Measurements from ENCODE around the gene ZNF526.

Gene ZNF526

DNA sequence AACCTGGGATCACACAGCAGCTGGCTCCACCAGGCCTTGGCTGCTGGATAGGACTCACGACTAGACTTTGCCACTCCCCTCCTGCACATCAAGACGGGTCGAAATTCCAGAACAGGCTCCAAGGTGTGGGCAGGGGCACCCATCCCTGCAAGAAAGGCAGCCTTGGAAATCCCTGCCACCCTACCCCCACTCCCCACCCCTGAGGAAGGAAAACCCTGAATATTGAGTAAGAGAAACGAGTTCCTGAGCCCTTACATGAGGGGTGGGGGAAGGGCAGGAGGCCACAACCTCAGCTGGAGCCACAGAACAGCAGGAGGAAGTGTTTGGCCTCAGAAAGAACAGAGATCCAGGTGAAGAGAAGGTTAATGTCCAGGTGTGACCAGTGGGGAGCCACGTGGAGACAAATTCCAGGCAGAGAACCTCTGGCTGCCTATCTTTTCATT is 22.7 kb upstream of the ZNF526 start:
- no peak for DNase-seq (ENCODE audit: low spot score)

DNA sequence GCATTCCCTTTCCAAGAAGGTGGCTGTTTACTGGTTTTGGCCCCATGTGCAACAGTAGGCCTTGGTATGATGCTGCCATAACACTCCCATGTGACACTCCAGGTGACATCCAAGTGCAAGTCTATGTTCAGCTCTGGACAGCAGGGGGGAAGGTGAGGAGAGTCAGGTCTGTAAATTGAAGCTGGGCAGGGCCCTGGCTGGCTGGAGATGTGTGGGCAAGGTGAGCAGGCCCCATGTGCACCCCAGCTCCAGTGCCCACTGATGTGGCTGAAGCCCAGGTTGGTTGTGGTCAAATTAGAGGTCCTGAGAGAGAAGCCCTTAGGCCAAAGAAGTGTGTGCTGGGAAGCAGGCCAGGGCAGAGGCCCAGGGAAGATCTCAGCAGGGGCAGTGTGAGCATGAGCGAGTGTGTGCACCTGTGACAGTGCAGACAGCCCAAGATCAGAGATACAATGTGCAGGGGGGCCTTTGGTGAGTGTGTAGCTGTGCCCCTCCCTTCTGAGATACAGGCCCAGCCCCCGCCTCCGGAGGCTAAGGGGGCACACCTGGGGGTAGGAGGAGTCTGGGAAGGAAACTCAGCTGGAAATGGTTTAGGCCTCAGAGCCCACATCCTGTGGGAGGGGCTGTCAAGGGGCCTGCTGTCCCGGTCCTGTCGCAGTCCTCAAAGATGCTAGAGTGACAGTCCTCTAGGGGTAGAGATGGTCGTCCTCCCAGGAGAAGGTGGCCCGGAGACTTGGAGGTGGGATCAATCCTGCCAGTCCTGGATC is 21.3 kb upstream of the ZNF526 start:
- DNase-seq (ENCODE audit: low spot score) = no peak

DNA sequence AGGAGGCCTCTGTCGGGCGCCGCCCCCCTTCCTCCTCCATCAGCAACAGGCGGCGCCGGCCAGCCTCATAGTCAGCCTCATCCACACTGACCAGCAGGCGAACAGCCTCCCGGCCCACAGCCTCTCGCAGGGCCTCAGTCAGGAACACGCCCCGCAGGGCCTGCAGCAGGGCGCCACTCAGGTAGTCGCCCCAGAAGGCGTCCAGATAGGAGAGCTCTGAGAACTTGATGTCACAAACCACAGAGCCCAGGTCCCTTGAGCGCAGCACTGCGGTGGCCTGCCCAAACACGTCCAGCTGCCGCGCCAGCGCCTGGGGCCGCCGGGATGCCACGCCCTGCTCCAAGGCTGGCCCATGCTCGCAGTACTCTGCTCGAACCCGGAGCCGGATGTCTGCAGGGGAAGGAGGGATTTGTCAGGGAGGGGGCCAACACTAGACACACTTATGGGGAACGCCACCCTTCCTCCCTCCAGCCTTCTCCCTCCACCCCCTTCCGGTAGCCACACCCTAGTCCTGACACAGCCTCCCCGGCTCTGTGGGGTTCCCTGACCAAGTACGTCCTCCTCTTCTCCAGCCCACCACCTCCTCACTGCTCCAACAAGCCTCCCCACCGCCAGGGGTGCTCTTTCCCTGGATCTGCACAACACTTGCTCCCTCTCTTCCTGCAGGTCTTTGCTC is 20.5 kb upstream of the ZNF526 start:
- peak; percentile 70 for DNase-seq (ENCODE audit: low spot score)

DNA sequence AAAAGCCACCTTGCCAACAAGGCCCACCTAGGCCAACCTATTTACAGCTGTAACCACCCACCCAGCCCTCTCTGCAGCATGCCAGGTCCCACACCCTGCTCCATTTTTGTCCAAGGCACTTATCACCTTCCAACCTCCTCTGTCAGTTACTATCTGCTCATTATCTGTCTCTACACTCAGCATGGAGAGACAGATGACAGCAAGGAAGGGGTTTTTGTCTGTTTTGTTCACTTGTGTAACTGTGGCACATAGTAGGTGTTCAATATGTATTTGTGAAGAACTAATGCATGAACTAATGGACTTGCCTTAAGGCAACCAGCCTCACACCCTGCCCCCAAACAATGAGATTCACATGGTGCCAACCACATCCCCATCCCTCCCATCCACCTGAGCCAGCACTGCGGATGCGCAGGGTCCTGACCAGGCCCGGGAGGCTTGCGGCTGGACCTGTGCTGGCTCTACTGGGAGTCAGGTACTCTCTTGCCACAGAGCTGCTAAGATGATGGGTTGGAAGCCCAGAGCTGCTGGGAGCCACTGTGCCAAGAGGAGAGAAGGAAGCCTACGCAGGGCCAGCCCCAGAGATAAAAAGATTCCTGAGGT is 19.9 kb upstream of the ZNF526 start:
- no peak for DNase-seq (ENCODE audit: low spot score)

DNA sequence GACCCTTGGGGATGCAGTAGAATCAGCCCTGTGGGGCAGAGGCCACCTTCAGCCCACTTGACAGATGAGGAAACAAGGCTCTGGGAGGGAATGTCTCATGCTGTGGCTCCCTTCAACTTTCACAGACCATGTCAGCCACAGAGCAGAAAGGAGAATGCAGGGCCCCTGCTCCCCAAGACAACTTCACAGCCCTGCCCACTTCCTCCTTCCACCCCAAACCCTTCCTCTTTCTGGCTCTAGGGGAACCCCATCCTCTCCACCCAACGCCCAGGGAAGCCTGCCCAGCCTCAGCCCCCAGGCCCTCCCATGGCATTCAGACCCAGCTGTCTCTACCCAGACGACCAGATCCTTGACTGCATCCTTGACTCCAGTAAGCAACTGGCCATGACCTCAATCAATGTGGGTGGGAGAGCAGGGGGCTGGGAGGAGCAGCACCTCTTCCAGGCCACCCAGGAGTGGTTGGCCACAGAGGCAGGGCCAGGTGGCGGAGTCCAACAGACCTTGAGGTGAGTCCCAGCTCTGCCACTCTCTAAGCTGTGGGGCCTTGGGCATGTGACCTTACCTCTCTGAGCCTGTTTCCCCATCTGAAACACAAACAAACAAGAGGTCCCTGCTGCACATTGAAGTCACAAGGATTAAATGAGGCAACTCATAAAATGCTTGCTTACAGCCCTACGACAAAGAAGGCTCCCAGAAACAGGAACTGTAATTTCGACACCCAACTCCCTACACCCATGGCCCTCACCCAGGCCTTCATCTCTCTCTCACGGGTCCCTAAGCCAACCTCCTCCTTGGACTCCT is 18.4 kb upstream of the ZNF526 start:
- no peak for DNase-seq (ENCODE audit: low spot score)

DNA sequence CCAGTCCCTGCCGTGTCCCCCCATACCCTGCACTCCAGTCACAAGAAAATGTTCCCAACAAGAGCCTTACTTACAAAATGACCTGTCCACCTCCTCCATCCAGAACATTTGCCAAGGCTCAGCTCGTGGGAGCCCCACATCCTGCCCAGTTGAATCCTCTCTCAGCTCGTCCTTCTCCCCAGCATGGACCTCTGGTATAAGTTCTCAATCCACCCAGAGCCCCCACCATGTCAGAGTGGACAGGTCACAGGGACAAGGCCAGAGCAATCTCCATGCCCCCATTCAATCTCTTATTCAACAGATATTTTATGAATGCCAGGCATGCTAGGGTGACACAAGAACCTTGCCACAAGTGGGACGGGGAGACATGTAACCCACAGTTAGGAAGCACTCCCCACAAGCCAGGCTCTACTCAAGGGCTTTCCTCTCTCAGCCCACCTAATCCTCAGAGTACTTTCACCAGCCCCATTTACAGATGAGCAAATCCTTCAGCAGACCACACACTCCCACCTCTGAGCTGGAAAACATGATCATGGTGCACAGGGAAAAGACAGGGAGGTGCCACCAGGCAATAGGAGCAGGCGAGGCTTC is 17.7 kb upstream of the ZNF526 start:
- no peak for DNase-seq (ENCODE audit: low spot score)

DNA sequence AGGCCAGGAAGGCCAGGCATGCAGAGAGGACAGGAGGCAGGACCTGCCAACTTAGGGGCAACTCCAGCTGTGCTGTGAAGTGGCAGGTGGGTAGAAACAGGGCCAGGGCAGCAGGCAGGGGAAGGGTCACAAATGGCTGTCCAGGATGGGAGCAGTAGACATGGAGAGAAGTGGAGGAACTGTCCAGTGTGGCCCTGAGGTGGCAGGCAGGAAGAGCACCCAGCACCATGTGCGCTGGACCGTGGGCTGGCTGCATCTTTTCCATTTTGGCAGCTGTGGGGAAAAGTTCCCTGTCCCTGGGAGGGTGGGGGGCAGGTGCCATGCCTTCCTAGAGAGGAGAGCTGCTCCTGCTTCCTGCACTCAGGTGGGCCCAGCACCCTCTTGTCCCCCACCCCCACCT is 16.4 kb upstream of the ZNF526 start:
- no peak for DNase-seq (ENCODE audit: low spot score)

DNA sequence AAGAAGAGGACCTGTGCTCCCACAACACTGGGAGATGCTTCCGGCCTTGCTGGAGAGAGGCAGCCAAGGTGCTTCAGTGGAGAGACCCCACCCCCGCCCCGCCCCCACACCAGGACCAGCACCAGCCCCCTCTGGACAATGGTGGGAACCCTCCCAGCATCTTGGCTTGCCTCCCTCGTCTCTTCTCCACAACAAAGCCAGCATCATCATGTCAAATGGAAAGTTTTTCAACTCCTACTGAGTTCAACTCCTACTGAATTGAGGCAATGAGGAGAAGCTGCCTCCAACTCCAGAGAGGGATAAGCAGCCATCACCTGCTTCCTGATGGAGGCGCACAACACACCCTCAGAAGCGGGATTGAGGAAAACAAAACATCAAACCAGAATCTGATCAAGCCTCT is 15.4 kb upstream of the ZNF526 start:
- no peak for DNase-seq (ENCODE audit: low spot score)

DNA sequence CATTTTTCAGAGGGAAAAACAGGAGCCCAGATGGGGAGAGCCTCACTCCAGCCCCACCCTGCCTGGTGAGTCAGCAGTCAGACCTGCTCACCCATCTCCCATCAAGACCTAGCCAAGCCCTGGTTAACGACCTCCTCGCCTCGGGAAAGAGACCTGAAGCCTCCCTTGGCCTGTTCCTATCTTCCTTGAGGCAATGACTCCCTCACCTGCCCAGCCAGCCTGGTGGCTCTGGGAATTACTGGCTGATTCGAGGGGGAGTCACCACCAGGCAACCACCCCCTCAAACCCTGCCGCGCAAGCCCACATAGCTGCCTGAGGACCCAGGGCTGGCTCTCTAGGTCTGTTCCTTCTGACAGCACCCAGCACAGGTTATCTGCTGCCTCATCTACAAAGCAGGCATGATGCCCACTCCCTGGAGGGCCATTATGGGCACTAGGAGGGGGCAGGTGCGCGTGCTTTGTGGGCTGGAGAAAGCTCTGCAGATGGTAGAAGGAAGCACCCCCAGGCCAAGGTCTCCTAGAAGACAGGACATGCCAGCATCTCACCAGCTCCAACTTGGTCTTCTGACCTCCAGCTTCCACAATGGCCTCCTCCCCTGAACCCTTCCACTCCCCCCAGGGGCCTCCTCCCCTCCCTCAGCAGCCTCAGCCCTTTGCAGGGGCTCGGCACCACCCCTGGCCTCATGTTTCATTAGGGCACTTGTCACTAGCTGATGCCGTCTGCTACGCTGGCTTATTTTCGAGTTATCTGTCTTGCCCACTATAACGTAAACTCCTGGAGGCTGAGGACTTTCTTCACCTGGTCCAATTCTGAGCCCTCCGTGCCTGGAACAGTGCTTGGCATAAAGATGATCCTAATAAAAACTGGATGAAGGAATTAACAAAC is 13.0 kb upstream of the ZNF526 start:
- DNase-seq (ENCODE audit: low spot score) = peak; percentile 64

DNA sequence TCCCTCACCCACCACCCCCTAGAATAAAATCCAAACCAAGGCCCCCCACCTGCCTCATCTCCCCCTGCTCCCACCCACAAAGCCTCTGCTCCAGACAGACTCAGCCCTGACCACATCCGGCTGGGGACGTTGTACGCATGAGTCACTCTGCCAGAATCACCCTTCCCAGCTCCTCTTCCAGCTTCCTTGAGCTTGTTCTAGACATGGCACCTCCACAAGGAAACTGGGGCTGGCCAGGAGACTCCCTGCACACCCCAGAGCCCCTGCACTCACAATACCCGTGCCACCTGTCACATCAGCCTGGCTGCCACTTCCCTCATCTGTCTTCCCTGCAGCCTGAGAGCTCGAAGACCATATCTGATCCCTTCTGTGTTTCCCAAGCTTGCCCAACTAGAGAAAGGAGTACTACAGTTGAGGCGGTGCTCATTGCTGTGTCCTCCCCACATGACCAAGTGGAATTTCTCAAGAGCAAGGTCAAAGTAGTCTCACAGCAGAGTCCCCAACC is 12.3 kb upstream of the ZNF526 start:
- DNase-seq (ENCODE audit: low spot score) = no peak

DNA sequence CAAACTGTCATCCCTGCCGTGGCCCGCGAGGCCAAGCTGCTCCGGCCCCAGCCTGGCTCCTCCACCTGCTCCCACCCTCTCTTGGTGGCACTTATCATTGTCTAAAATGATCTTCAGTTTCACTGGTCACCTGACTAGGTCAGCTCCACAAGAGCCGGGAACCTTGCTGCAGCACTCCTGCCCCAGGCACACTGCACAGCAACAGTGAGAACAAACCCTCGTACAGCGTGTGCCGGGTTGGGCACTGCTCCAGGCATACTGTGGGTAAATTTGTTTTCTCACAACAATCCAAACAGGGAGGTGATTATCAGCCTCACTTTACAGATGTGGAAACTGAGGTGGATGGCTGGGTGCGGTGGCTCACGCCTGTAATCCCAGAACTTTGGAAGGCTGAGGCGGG is 11.5 kb upstream of the ZNF526 start:
- no peak for DNase-seq (ENCODE audit: low spot score)

DNA sequence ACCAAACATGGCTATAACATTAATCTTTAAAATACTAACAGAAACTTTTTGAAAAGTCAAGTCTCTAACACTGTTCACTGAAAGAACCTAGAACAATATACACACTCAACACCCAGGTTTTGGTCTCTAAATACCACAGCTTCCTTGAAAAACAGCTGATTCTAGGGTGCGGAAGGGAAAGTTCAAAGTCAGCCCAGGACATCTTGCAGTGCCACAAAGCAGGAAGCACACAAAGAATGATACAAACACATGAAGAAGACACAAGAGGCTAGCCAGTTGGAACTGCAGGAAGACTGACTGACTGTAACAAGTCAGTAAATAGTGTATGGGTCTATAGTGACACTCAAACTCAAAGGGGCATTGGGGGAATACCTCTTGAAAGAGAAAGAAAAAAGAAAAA is 7.2 kb upstream of the ZNF526 start:
- no peak for DNase-seq (ENCODE audit: low spot score)

DNA sequence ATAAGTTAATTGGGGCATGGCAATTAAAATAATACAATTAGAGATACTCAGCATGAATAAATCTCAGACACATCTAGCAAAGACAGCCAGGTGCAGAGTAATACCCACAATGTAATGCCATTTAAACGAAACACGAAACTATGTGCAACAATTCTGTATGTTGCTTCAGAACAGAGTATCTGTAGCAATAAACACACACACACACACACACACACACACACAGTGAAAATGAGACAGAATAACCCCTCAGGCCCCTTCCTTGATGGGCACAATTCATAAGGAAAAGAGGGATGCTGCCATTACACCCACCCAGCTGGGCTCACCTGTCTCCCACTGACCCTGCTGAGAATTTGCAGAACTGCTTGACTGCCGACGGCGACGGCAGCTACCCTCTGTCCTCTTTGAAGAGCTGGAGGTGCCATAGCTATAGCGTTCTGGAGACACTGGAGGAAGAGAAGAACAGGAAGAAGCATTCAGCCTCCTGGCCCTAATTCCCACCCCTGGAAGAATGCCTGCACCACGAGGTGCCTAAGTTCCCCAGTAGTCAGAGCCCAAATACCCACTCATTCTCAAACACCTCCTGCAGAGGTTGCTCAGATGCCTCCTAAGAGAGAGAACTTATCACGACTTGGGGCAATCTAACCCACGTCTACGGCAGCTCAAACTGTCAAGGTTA is 5.2 kb upstream of the ZNF526 start:
- DNase-seq (ENCODE audit: low spot score) = no peak

DNA sequence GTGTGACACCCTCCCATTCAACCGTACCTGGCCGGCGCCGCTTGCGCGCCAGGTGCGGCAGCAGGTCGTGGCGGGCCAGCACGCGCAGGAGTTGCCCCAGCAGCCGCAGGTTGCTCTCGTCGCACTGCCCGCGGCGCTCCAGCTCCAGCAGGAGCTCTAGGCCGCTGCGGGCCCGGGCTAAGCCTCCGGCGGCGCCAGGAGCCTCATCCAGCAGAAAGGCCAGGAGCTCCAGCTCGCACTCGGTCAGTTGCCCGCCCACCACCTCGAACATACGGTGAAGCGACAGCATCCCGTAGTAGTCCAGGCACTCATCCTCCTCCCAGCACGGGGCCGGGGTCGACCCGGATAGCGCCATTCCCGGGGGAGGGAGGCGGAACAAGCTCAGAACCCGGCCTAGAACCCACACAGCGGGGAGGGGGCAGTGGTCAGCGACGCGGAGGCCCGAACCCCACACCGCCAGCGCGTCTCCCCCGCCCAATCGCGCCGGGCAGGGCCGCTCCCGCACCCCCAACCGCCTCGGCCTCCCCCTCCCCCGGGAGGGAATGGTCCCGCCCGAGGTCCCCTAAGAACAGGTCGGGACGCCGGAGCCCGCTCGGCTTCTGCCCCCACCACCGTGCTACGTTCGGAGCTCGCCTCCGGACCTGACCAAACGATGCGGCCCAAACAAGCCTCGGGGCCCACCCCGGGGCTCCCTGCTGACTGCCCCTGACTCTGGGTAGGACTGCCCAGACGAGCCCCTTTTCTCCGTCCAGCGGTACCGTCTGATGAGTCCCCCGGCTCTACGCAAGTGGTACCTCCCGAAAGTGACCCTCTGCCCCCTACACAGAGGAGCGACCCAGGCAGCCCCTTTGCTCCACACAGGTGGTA is 3.2 kb upstream of the ZNF526 start:
- DNase-seq (ENCODE audit: low spot score) = peak; percentile 50

DNA sequence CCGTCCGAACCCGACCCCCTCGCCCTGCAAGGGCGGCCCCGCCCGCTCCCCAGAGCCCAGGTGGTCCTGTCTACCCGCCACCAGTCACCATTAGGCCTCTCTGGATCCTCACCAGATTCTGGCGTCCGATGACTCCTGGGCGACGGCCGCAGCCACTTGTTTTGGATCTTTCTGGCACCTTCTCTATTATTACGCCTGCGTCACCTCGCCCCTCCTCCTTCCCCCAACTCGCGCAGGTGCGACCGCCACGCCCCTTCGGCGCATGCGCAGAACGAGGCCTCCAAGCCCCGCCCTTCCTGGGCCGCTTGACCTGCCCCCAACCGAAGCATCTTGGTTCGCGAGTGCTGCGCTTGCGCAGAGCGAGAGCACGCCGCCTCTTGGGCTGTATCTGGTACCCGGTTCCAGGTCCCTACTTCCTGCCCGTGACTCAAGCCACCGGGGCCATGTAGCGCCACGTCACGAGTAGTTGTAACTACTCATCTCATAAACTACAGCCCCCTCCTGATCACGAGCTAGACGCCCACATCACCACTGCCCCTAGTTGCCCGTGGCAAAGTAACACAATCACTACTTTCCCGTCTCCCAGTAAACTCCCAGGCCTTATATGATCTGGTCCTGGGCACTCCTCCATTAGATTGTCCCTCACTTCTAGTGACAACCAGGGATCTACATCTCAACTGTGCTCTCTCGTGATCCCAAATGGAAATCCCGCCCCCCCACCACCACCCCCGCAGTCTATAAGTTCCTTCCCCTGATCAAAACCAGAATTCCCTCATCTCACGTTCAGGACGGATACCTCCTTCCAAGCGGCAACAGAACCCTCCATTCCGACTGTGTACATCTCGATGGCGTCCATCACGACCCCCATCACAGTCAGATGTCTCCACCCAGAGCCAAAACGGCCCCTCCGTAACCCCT is 2.3 kb upstream of the ZNF526 start, which contains the start of gene DEDD2:
DEDD2 (minus strand) TSS at position 158 of the 918 bp plus-strand sequence. CDS start 670 bp downstream, outside the sequence.
- peak; percentile 98 for DNase-seq (ENCODE audit: low spot score)

DNA sequence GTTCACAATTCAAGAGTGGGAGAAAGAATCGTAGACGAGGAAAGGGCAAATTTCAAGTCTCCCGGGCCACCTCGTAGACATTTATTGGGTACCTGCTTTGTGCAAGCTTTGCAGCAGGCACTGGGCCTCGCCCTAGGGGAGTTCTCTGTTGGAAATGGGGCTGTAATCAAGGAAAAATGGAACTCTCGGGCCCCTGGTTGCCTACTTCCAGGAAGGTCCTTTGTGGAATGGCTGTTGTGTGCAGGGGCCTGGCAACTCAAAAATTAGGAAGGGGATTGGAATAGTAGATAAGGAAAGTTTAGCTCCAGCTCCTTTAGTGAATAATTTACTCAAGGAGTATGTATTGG is 612 bp downstream of the ZNF526 start:
- no peak for DNase-seq (ENCODE audit: low spot score)

DNA sequence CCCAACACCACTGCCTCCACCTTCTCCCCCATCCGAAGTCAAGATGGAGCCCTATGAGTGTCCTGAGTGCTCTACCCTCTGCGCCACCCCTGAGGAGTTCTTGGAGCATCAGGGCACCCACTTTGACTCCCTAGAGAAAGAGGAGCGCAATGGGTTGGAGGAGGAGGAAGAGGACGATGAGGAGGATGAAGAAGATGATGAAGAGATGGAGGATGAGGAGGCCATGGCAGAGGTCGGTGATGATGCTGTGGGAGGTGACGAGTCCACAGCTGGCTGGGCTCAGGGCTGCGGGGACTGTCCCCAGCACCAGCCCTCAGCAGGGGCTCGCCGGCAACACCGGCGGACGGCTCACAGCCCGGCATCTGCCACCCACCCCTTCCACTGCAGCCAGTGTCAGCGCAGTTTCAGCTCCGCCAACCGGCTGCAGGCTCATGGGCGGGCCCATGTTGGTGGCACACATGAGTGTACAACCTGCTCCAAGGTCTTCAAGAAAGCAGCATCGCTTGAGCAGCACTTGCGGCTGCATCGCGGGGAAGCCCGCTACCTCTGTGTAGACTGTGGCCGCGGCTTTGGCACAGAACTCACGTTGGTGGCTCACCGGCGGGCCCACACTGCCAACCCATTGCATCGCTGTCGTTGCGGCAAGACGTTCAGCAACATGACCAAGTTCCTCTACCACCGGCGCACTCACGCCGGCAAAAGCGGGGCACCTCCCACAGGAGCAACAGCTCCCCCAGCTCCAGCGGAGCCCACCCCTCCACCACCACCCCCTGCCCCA is 5.0 kb downstream of the ZNF526 start:
- no peak for DNase-seq (ENCODE audit: low spot score)
